GM12875 (cell line): Measurements from ENCODE around the gene PIK3IP1.
"Not testable (repeated sequence)": the region's sequence is repeated elsewhere in the genome, so short reads cannot be mapped to it uniquely, and the experiment has no call there.

Experiments used
- H3K4me3 ChIP-seq: one replicate; pipeline ENCODE4 v1.5.1; 2011; ENCODE audit warnings: low read depth, low read length, control low read depth
- TF ChIP-seq, protein P1 (sequence below): IDR thresholded peaks from 2 replicates; pipeline ENCODE4 v1.5.1; 2011; ENCODE audit warnings: low read depth, mild to moderate bottlenecking, control low read depth, inconsistent platforms, low read length, moderate library complexity, borderline replicate concordance; ENCODE audit not compliant: insufficient read depth

The PIK3IP1 gene

DNA sequence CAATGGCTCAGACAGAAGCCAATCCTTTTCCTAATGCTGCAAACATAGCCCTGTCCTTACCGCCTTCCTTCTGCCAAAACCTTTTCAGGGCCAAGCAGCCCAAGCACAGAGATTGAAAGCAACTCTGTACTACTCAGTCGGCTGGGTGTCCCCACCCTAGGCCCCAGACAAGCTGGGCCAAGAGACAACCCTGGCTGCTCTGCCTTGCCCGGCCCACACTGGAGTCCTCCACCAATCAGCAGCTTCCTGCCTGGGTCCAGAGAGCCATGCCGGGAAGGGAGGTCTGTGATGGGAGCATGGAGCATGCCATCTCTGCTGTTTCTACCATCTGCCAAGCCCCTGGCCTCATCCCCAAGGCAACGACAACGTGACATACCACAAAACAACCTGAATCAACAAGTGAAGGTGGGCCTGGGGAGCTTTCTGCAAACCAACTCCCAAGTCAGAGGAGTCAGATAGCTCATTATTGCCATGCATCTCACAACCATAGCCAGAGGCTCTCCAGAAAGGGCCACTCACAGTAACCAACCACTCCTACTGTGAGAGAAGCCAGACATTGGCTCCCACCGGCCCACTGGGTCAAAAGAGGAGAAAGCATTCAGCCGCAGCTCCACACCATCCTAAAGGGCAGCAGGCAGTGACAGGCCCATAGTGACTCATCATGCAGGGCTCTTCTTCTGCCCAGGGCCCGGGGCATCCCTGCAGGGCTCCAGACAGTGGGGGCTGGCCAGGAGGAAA lies 35.7 kb upstream of the PIK3IP1 start:
- no peak overlapping the region for H3K4me3 ChIP-seq
- TF ChIP-seq, protein P1, sequence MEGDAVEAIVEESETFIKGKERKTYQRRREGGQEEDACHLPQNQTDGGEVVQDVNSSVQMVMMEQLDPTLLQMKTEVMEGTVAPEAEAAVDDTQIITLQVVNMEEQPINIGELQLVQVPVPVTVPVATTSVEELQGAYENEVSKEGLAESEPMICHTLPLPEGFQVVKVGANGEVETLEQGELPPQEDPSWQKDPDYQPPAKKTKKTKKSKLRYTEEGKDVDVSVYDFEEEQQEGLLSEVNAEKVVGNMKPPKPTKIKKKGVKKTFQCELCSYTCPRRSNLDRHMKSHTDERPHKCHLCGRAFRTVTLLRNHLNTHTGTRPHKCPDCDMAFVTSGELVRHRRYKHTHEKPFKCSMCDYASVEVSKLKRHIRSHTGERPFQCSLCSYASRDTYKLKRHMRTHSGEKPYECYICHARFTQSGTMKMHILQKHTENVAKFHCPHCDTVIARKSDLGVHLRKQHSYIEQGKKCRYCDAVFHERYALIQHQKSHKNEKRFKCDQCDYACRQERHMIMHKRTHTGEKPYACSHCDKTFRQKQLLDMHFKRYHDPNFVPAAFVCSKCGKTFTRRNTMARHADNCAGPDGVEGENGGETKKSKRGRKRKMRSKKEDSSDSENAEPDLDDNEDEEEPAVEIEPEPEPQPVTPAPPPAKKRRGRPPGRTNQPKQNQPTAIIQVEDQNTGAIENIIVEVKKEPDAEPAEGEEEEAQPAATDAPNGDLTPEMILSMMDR = no peak

DNA sequence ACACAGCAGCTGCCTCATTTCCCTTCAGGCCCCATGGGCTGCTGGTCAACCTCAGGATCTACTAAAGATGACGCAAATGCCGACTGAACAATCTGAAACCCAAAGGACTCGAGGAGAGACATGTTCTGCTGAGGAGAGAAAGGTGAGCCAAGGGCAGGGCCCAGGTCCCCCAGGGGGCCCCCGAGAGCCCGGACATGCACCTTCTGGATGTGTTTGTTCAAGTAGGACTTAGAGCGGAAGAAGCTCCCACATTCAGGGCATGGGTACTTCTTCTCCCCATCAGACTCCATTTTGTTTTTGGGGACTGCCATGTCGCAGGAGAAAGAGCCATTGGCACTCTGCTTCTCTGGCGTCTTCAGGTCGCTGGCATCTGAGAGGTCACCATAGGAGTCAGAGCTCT lies 34.6 kb upstream of the PIK3IP1 start:
- TF ChIP-seq, protein P1 = no peak
- H3K4me3 ChIP-seq = no peak overlapping the region

DNA sequence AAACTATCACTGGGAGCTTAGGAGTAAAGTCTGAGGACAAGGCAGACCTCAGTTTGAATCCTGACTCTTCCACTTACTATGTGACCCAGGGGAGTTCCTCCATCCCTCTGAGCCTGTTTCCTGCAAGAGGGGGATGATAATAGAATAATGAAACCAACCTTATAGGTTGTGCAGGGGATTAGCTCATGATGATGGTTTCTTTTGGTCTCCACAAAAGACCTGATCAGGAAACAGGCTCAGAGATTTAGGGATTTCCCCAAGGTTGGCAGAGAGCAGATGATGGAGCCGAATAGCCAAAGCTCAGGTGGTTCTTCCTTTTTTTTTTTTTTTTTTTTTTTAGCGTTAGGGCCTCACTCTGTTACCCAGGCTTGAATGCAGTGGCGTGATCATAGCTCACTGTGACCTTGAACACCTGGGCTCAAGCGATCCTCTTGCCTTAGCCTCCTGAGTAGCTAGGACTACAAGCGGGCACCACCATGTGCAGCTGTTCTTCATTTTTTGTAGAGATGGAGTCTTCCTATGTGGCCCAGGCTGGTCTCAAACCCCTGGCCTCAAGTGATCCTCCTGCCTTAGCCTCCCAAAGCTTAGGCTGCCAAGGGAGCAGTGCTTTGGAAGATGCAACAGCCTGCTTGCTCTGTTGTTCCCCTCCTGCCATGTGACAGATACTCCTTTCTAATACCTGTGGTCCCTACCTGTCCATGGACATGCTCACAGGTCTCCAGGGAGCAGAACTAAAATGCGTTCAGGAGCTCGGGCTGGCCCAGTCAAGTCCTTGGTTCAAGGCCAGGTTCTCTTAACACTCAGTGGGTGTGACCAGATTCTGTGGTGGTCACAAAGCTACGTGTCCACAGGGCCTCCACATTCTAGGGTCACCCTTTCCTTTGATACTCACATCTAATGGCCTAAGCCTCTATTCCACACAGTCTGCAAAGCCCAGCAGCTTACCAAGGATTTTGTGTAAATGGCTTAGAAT lies 31.6 kb upstream of the PIK3IP1 start:
- no peak overlapping the region for H3K4me3 ChIP-seq
- TF ChIP-seq, protein P1 = no peak

DNA sequence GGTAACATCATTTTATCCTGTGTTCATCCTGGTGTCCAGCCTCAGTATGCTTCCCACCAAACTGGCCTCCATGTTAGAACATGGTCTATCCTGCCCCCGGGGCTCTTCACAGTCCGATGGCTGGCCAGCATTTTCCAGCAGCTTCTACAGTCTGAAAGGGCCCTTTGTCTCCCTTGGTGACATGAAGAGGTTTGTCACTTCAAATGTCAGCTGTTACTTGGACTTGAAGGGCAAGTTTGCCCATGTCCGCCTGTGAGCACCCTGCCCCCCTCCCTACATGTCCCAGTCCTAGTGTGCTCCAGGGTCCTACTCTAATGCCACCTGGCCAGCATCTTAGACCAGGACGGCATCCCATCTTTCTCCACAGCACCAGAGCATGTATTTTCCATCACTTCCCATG lies 29.1 kb upstream of the PIK3IP1 start:
- TF ChIP-seq, protein P1 = no peak
- no peak overlapping the region for H3K4me3 ChIP-seq

DNA sequence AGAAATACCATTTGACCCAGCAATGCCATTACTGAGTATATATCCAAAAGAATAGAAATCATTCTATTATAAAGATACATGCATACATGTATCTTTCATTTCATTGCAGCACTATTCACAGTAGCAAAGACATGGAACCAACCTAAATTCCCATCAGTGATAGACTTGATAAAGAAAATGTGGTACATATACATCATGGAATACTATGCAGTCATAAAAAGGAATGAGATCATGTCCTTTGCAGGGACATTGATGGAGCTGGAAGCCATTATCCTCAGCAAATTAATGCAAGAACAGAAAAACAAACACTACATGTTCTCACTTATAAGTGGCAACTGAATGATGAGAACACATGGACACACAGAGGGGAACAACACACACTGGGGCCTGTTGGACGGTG lies 21.9 kb upstream of the PIK3IP1 start:
- not testable (repeated sequence) for H3K4me3 ChIP-seq

DNA sequence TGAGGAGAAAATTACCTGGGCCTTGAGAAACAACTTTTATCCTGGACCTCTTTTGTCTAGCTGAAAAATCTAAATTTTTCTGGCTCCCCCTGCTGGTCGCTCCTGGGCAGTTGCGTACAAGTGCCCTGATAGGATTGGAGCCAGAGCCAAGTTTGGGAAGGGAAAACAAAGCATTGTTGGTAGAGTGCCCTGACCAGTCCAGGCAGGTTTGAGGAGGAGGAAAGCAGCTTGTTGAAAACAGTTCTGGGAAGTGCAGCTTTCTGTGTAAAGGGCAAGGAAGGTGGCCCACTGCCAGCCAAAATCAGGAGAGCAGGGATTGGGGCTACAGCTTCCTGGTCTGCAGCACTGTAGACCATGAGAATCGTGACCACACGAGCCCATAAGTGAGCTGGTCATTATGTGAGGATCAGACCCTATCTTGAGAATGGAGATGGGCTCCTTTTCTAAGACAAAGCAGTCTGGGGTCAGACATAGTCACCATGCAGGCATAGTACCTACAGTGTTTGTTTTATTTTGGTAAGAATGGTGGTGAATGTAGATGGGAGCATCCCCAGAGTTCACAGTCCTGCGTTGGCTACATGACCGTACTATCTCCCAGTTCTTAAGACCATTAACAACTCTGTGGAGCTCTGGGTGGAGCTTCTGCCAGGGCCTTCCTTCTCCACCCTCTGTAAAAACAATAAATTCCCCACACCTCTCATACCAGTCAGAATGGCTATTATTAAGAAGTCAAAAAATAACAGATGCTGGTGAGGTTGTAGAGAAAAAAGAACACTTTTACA lies 21.3 kb upstream of the PIK3IP1 start:
- H3K4me3 ChIP-seq = no peak overlapping the region
- TF ChIP-seq, protein P1 = peak; percentile 83

DNA sequence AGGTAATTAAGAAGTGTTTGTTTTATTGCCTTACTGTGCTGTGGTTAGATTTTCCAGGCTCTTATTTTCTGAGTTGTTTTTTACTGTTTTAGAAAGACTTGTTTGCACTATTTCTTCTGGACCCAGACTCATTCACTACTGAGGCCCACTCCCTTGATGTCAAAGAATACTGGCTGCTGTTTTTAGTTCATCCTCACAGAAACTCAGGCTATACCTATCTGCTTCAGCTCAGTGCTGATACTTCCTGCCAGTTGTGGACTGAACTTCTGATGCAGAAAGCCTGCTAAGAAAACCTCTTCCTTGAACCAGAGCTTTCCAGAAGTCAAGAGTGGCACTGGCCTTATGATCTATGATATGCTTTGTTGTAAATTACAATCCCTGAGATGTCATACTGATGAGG lies 15.9 kb upstream of the PIK3IP1 start:
- no peak overlapping the region for H3K4me3 ChIP-seq
- TF ChIP-seq, protein P1 = no peak
